PC-9 (cell line): ENCODE results near the gene SPSB2. TPM values are rescaled to one million over a fixed set of nuclear protein-coding genes. Genes with fewer than 3 reads are reported as not detected.

Experiments used
- BruUV-seq: library from RNA; stranded (reverse); fragments of 400-500 nt; replicated peaks from 2 replicates; lab custom pipeline; 2021; lab: Mats Ljungman, UMichigan
- CTCF ChIA-PET: fragments of 300-600 bp; sonication (Branson Sonifier 250); formaldehyde crosslinking; loops from one replicate; lab custom pipeline; 2022; ENCODE audit warnings: antibody characterized with exemption; lab: Charles Lee
- POLR2A ChIA-PET: fragments of 300-600 bp; sonication (Branson Sonifier 250); formaldehyde crosslinking; loops from one replicate; lab custom pipeline; 2022; ENCODE audit warnings: antibody characterized with exemption; ENCODE audit not compliant: unreplicated experiment; lab: Charles Lee
- DNase-seq, 2 experiments: peaks; one replicate each; pipeline versions ENCODE4 v3.0.0 to v3.0.0-alpha.2; 2015 to 2022; ENCODE audit warnings: mixed read lengths in 1 of 2
- H2AFZ ChIP-seq: fragments of 200-600 bp; sonication (generic); 2 replicates; pipeline ENCODE4 v1.8.1; 2017; ENCODE audit warnings: antibody characterized with exemption
- H3F3A ChIP-seq: fragments of 200-600 bp; sonication (generic); 2 replicates; pipeline ENCODE4 v1.8.1; 2017; ENCODE audit warnings: antibody characterized with exemption, mild to moderate bottlenecking, low read depth; ENCODE audit not compliant: insufficient read depth
- H3K27ac ChIP-seq: fragments of 200-600 bp; sonication (generic); 2 replicates; pipeline ENCODE4 v1.6.1; 2016; ENCODE audit warnings: mixed run types
- H3K27me3 ChIP-seq: fragments of 200-600 bp; sonication (generic); 2 replicates; pipeline ENCODE4 v1.6.1; 2016; ENCODE audit warnings: low read depth, mixed run types; ENCODE audit not compliant: insufficient read depth
- H3K36me3 ChIP-seq: fragments of 200-600 bp; sonication (generic); 2 replicates; pipeline ENCODE4 v1.6.1; 2016; ENCODE audit warnings: low read depth, mixed run types
- H3K4me1 ChIP-seq: fragments of 200-600 bp; sonication (generic); replicated peaks from 2 replicates; pipeline ENCODE4 v1.6.1; 2016; ENCODE audit warnings: mixed run types; ENCODE audit not compliant: insufficient read depth
- H3K4me2 ChIP-seq: fragments of 200-600 bp; sonication (generic); 2 replicates; pipeline ENCODE4 v1.6.1; 2017; ENCODE audit warnings: mixed run types
- H3K4me3 ChIP-seq: fragments of 200-600 bp; sonication (generic); 2 replicates; pipeline ENCODE4 v1.6.1; 2016; ENCODE audit warnings: mixed run types
- H3K79me2 ChIP-seq: fragments of 200-600 bp; sonication (generic); 2 replicates; pipeline ENCODE4 v1.6.1; 2017; ENCODE audit warnings: low read depth, mixed run types
- H3K9me2 ChIP-seq: fragments of 200-600 bp; sonication (generic); 2 replicates; pipeline ENCODE4 v1.8.1; 2017; ENCODE audit warnings: mild to moderate bottlenecking; ENCODE audit not compliant: insufficient read depth
- H3K9me3 ChIP-seq: fragments of 200-600 bp; sonication (generic); 2 replicates; pipeline ENCODE4 v1.8.1; 2016; ENCODE audit warnings: low read depth; ENCODE audit not compliant: insufficient read depth
- H4K20me1 ChIP-seq: fragments of 200-600 bp; sonication (generic); 2 replicates; pipeline ENCODE4 v1.8.1; 2017; ENCODE audit not compliant: insufficient read depth
- CTCF ChIP-seq: fragments of 200-600 bp; sonication (generic); conservative IDR thresholded peaks from 2 replicates; pipeline ENCODE4 v1.6.1; 2017; ENCODE audit warnings: mixed run types, antibody characterized with exemption, mild to moderate bottlenecking, moderate library complexity
- EZH2 ChIP-seq: fragments of 200-600 bp; sonication (generic); IDR thresholded peaks from 2 replicates; pipeline ENCODE4 v1.8.0; 2017; ENCODE audit warnings: antibody characterized with exemption, low read depth
- intact Hi-C: fragments of 100-400 bp; cut with micrococcal nuclease; formaldehyde crosslinking; loops from one replicate; pipeline ENCODE4 v1.10.0; 2022; ENCODE audit not compliant: unreplicated experiment
- total RNA-seq: library from RNA; stranded (reverse); gene quantifications from 2 replicates; pipeline ENCODE4 v1.2.3, GENCODE V29; 2021

Gene SPSB2
- total RNA-seq, 1 experiment from 2014 or later: 28.9 TPM

GRCh38 chr12:6860116-6860515 is 13.0 kb downstream of the SPSB2 start:
- POLR2A ChIA-PET: no interaction called here
- no peak overlapping the region for H3K4me3 ChIP-seq
- H3K9me2 ChIP-seq: no peaks in the 10 kb centered on the region
- TF ChIP-seq EZH2 (no peak), CTCF (no peak)
- H4K20me1 ChIP-seq: no peaks in the 10 kb centered on the region
- no peak overlapping the region for H3K4me2 ChIP-seq
- CTCF ChIA-PET: no interaction called here
- H2AFZ ChIP-seq: no peak overlapping the region
- no peak overlapping the region for H3K27ac ChIP-seq
- H3K79me2 ChIP-seq: peaks cover 7% of the 10 kb centered on the region
- no peaks in the 10 kb centered on the region for H3K4me1 ChIP-seq
- H3K9me3 ChIP-seq: no peaks in the 10 kb centered on the region
- H3K27me3 ChIP-seq: no peaks in the 10 kb centered on the region
- H3K36me3 ChIP-seq: peaks cover 41% of the 10 kb centered on the region
- peaks cover 6% of the 10 kb centered on the region; the same call in 1 of the 2 replicates for H3F3A ChIP-seq
- BruUV-seq: no TSS peak
- no peak for DNase-seq
- intact Hi-C loops: no loop called here

- Histone ChIP-seq H3K79me2 (peaks cover 20% of the 10 kb centered on the region), H2AFZ (no peak overlapping the region), H3K27ac (no peak overlapping the region), H4K20me1 (0 out of 2 replicates have a peak, but pooled peaks cover 3% of the 10 kb centered on the region), H3F3A (no peaks in the 10 kb centered on the region; the same call in 1 of the 2 replicates), H3K4me1 (peaks cover 4% of the 10 kb centered on the region), H3K36me3 (peaks cover 39% of the 10 kb centered on the region), H3K4me3 (no peak overlapping the region), H3K9me3 (no peaks in the 10 kb centered on the region), H3K4me2 (no peak overlapping the region), H3K27me3 (no peaks in the 10 kb centered on the region), H3K9me2 (no peaks in the 10 kb centered on the region)
- CTCF ChIA-PET: no interaction called here
- POLR2A ChIA-PET: no interaction called here
- intact Hi-C loops: no loop called here
- no peak for TF ChIP-seq CTCF
- no peak for TF ChIP-seq EZH2
- no peak for DNase-seq
- BruUV-seq: no TSS peak
These were observed 14.3 kb downstream of the SPSB2 start for GRCh38 chr12:6858799-6859198.

- no peak for DNase-seq
- Histone ChIP-seq H3K4me3 (no peak overlapping the region), H3K79me2 (peaks cover 36% of the 10 kb centered on the region), H3F3A (peaks cover 15% of the 10 kb centered on the region; the same call in 1 of the 2 replicates), H2AFZ (no peak overlapping the region), H3K9me3 (no peaks in the 10 kb centered on the region), H3K27me3 (no peaks in the 10 kb centered on the region), H3K4me2 (no peak overlapping the region), H3K36me3 (peaks cover 30% of the 10 kb centered on the region), H4K20me1 (peaks cover 10% of the 10 kb centered on the region; the same call in 1 of the 2 replicates), H3K4me1 (peaks cover 17% of the 10 kb centered on the region), H3K27ac (no peak overlapping the region), H3K9me2 (no peaks in the 10 kb centered on the region)
- BruUV-seq: no TSS peak
- CTCF ChIA-PET: interaction anchor here (0.6 kb wide), 1 partner anchor 37 kb away, joined by 3 read pairs; no protein-coding TSS in a partner anchor
- TF ChIP-seq EZH2 (no peak), CTCF (no peak)
- intact Hi-C loops: no loop called here
- POLR2A ChIA-PET: no interaction called here
These were observed 17.8 kb downstream of the SPSB2 start for GRCh38 chr12:6855322-6855721.
